Progenitor cell of endocrine pancreas (in vitro differentiated cells): Measurements from ENCODE around the gene WNT3A. TPM values are rescaled to one million over a fixed set of nuclear protein-coding genes. Genes with fewer than 3 reads are reported as not detected.

Experiments
- DNase-seq: peaks from one replicate; pipeline ENCODE4 v3.0.0; 2021; ENCODE audit warnings: low spot score; ENCODE audit not compliant: unreplicated experiment
- H3K27ac Mint-ChIP-seq: 2 replicates; pipeline ENCODE4 v1.8.0; 2021; ENCODE audit warnings: mild to moderate bottlenecking, moderate library complexity, mixed read lengths
- H3K27me3 Mint-ChIP-seq: 2 replicates; pipeline ENCODE4 v1.8.0; 2021; ENCODE audit warnings: mixed read lengths
- H3K36me3 Mint-ChIP-seq: 2 replicates; pipeline ENCODE4 v1.8.0; 2022; ENCODE audit warnings: mixed read lengths; ENCODE audit not compliant: insufficient read depth
- H3K4me1 Mint-ChIP-seq: 2 replicates; pipeline ENCODE4 v1.8.0; 2021; ENCODE audit warnings: low read depth, mixed read lengths
- H3K4me3 Mint-ChIP-seq: 2 replicates; pipeline ENCODE4 v1.8.0; 2021; ENCODE audit warnings: low read depth, mild to moderate bottlenecking, moderate library complexity, mixed read lengths
- H3K9me3 Mint-ChIP-seq: 2 replicates; pipeline ENCODE4 v1.8.0; 2021; ENCODE audit warnings: low read depth, mixed read lengths
- total RNA-seq: library from RNA; stranded (reverse); gene quantifications from 2 replicates; pipeline ENCODE4 v1.2.1, GENCODE V29; 2021
- TF ChIP-seq, protein P1 (sequence below): fragments of 200-600 bp; sonication (generic); IDR thresholded peaks from one replicate; pipeline ENCODE4 v1.5.0; 2021; ENCODE audit warnings: antibody characterized with exemption, mild to moderate bottlenecking; ENCODE audit not compliant: unreplicated experiment

WNT3A gene
- total RNA-seq, 1 donor from 2014 or later: not detected

DNA sequence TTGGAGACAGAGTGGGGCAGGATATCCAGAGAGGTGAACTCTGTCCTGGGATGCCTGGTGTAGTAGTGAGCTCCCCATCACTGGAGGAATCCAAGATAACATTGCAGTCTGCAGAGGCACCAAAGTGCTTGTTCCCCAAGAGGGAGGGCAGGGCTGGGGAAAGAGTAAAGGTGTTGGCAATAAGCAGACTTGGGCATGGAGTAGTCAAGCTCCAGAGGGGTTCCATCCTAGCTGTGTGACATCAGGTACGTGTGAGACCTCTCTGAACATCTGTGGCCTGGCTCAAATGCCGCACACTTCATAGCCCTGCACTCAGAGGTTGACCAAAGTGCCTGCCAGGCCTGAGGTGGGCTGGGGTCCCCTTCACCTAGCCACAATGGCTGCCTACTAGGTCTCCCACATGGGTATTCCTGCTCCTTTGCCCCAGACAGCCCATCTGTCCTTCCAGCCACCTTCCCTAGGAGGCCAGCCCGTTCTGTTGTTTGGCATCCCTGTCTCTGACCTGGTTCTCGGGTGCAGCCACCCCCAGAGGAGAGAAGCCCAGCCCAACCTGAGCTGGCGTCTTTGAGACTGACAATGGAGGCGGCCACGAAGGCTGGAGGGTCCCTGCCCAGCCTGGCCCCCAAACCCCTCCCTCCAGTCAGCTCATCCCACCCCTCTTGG is 72.9 kb downstream of the WNT3A start:
- DNase-seq: no peak
- Mint-ChIP-seq H3K4me3 (no peak overlapping the region), H3K27me3 (peaks cover 7% of the 10 kb centered on the region), H3K27ac (no peak overlapping the region), H3K4me1 (peaks cover 13% of the 10 kb centered on the region), H3K36me3 (no peaks in the 10 kb centered on the region), H3K9me3 (no peaks in the 10 kb centered on the region)
- TF ChIP-seq, protein P1, sequence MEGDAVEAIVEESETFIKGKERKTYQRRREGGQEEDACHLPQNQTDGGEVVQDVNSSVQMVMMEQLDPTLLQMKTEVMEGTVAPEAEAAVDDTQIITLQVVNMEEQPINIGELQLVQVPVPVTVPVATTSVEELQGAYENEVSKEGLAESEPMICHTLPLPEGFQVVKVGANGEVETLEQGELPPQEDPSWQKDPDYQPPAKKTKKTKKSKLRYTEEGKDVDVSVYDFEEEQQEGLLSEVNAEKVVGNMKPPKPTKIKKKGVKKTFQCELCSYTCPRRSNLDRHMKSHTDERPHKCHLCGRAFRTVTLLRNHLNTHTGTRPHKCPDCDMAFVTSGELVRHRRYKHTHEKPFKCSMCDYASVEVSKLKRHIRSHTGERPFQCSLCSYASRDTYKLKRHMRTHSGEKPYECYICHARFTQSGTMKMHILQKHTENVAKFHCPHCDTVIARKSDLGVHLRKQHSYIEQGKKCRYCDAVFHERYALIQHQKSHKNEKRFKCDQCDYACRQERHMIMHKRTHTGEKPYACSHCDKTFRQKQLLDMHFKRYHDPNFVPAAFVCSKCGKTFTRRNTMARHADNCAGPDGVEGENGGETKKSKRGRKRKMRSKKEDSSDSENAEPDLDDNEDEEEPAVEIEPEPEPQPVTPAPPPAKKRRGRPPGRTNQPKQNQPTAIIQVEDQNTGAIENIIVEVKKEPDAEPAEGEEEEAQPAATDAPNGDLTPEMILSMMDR: no peak

DNA sequence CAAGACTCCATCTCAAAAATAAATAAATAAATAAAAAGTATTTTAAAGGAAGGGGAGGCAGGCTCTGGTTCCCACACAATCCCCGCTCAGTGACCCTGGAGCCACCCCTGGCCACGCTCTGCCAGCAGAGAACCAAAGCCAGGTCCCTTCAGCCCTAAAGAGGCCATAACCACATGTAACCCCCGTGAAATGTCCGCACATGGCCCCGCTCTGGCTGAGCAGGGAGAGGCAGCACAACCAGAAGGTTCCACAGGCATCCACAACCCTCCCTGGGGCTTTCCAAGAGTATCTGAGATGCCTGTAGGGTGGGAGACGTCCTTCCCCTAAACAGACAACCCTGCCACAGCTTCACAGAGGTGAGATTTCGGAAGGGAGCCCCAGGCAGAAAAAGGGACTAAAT is 74.3 kb downstream of the WNT3A start:
- Mint-ChIP-seq H3K9me3 (no peaks in the 10 kb centered on the region), H3K4me3 (peak overlapping the region; percentile 74), H3K27me3 (peaks cover 3% of the 10 kb centered on the region)

DNA sequence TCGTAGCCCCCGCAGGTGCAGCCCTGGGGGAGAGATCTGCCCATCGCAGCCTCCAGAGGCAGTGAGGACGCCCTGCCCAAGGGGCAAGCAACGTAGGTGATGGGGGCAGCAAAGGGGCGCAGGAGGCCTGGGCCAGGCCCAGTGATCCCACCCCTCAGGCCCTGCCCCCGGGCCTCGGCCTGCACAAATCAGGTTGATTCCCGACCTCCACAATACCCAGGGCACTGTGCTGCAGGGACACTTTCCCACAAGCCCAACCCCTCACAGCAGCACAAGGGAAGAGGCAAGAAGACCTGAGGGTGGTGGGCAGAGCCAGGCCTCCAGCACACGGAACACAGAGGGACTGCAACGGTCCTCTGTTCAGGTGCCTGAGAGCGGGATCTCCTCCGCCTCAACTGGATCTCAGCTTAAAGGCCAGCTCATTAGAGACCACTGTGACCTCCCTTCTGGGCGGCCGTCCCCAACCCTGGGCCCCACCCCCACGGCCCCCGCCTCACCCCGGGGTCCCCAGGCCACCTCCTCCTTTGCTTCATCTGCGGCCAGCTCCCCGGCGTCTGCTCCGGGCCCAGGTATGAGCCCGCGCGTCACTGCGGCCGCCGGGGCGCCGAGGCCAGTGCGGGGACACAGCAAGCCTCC is 74.9 kb downstream of the WNT3A start:
- TF ChIP-seq, protein P1: no peak
- H3K27me3 Mint-ChIP-seq: peaks cover 3% of the 10 kb centered on the region
- DNase-seq: peak; percentile 27
- H3K9me3 Mint-ChIP-seq: no peaks in the 10 kb centered on the region
- H3K4me1 Mint-ChIP-seq: peaks cover 30% of the 10 kb centered on the region
- peaks cover 3% of the 10 kb centered on the region for H3K36me3 Mint-ChIP-seq
- H3K4me3 Mint-ChIP-seq: peak overlapping the region; percentile 74
- peak overlapping the region; percentile 79 for H3K27ac Mint-ChIP-seq

More for the DNA sequence above, 74.3 kb downstream of the WNT3A start:
- H3K27ac Mint-ChIP-seq: peak overlapping the region; percentile 20
- H3K36me3 Mint-ChIP-seq: peaks cover 3% of the 10 kb centered on the region
- H3K4me1 Mint-ChIP-seq: peaks cover 26% of the 10 kb centered on the region
- TF ChIP-seq, protein P1: no peak
- DNase-seq: no peak

DNA sequence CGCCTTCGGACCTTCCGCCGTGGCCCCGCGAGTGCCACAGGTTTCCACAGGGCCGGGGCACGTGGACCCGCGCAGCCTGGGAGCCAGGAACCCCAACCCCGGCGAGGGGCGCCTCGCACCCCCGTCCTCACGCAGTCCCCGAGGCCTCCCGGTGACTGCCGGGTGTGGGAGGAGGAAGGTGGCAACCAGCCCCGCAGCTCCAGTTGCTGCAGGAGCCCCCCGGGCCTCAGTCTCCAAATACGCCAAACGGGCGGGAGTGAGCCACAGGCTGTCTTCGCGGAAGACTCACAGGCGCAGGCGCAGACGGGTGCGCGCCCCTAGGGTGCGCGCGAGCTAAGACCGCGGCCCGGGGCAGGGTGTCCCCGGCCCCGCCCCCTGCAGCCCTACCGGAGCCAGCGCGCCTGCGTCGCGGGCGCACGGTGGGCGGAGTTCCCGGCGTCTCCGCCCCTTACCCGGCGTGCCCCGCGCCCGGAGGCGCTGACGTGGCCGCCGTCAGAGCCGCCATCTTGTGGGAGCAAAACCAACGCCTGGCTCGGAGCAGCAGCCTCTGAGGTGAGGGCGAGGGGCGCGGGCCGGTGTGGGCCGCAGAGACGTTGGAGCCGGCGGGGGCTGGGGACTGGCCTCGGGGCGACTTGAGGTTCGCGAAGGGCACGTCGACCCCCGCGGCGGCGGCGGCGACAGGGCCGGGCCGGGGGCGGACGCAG is 75.6 kb downstream of the WNT3A start, which contains the start of gene ARF1:
Gene ARF1 (plus strand): TSS at position 495 of the 704 bp plus-strand sequence. CDS start 14,407 bp downstream, outside the sequence.
- H3K4me3 Mint-ChIP-seq: peak within 1 kb of the TSS; percentile 100
- H3K9me3 Mint-ChIP-seq: no peaks in the 10 kb centered on the region
- peaks cover under 1% of the 10 kb centered on the region for H3K27me3 Mint-ChIP-seq
- H3K27ac Mint-ChIP-seq: peak within 1 kb of the TSS; percentile 100
- peaks cover 34% of the 10 kb centered on the region for H3K4me1 Mint-ChIP-seq
- peaks cover 3% of the 10 kb centered on the region for H3K36me3 Mint-ChIP-seq
- TF ChIP-seq, protein P1: no peak
- peak; percentile 94 for DNase-seq
